Measurements from ENCODE around the gene TFPI2.
A peak's percentile ranks its signal among the peaks of the same experiment; 100 is the strongest.
"Not testable (repeated sequence)": the region's sequence is repeated elsewhere in the genome, so short reads cannot be mapped to it uniquely, and the experiment has no call there.

TFPI2 gene

GRCh38 chr7:93920496-93921182, 30.1 kb upstream of the TFPI2 start:
- H2BK12ac ChIP-seq (ENCODE audit: low read length) = no peak overlapping the region
- no peak overlapping the region for H2BK5ac ChIP-seq (ENCODE audit: low read length)
- H3K36me3 ChIP-seq (replicated peaks in 1 of 2; ENCODE audit: control insufficient read depth in 2 of 2, insufficient read depth in 2 of 2, low read length in 2 of 2) = peaks cover 0 to 18% of the 10 kb centered on the region in 2 donors
- peak overlapping the region in 1 of 2 donors; percentile 79 for H3K4me3 ChIP-seq (ENCODE audit: low read length in 2 of 2)
- peak overlapping the region; percentile 96 for H2AFZ ChIP-seq (ENCODE audit: low read length)
- H3K9ac ChIP-seq (ENCODE audit: low read depth, low read length, poor library complexity) = no peak overlapping the region
- no peak overlapping the region for H2AK5ac ChIP-seq (ENCODE audit: low read depth, low read length)
- H4K8ac ChIP-seq (ENCODE audit: low read depth, low read length) = no peak overlapping the region
- H3K14ac ChIP-seq (ENCODE audit: low read length) = no peak overlapping the region
- peaks cover 0 to 3% of the 10 kb centered on the region in 2 donors for H3K9me3 ChIP-seq (replicated peaks in 1 of 2; ENCODE audit: control insufficient read depth in 2 of 2, insufficient read depth in 1 of 2, low read depth in 1 of 2, low read length in 2 of 2)
- WGBS, 2 donors (ENCODE audit: extremely low coverage in 2 of 2, insufficient read length in 2 of 2, insufficient replicate concordance in 1 of 2) = no CpG with 5 or more reads among the region's 6 CpGs
- H3K4me2 ChIP-seq (ENCODE audit: insufficient read depth, low read length, poor library complexity, severe bottlenecking) = no peak overlapping the region
- no peak for DNase-seq (ENCODE audit: low spot score)
- H2BK15ac ChIP-seq (ENCODE audit: low read length) = no peak overlapping the region
- peaks cover 0 to 10% of the 10 kb centered on the region in 2 donors for H3K4me1 ChIP-seq (ENCODE audit: control insufficient read depth in 2 of 2, insufficient read depth in 1 of 2, low read depth in 1 of 2, low read length in 2 of 2)
- H3K18ac ChIP-seq (ENCODE audit: low read length) = no peak overlapping the region
- H3K27me3 ChIP-seq (ENCODE audit: control insufficient read depth in 3 of 3, insufficient read depth in 3 of 3, low read depth in 1 of 3, low read length in 3 of 3) = no peaks in the 10 kb centered on the region
- H2BK120ac ChIP-seq (ENCODE audit: low read depth, low read length) = no peak overlapping the region
- H3K23ac ChIP-seq (ENCODE audit: low read depth, low read length, poor library complexity) = no peak overlapping the region
- H3K79me1 ChIP-seq (ENCODE audit: low read depth, low read length) = no peaks in the 10 kb centered on the region
- H4K91ac ChIP-seq (ENCODE audit: low read depth, low read length, poor library complexity) = no peak overlapping the region
- H3K4ac ChIP-seq (ENCODE audit: low read length) = no peak overlapping the region
- H3K27ac ChIP-seq (replicated peaks; ENCODE audit: low read length) = no peak overlapping the region

GRCh38 chr7:93916315-93916714, 25.8 kb upstream of the TFPI2 start:
- H3K9ac ChIP-seq (ENCODE audit: low read depth, low read length, poor library complexity); H2BK15ac ChIP-seq (ENCODE audit: low read length); H3K4ac ChIP-seq (ENCODE audit: low read length); H2BK120ac ChIP-seq (ENCODE audit: low read depth, low read length); H3K36me3 ChIP-seq (replicated peaks in 1 of 2; ENCODE audit: control insufficient read depth in 2 of 2, insufficient read depth in 2 of 2, low read length in 2 of 2); H3K27ac ChIP-seq (replicated peaks; ENCODE audit: low read length); H3K9me3 ChIP-seq (replicated peaks in 1 of 2; ENCODE audit: control insufficient read depth in 2 of 2, insufficient read depth in 1 of 2, low read depth in 1 of 2, low read length in 2 of 2); H3K4me1 ChIP-seq (ENCODE audit: control insufficient read depth in 2 of 2, insufficient read depth in 1 of 2, low read depth in 1 of 2, low read length in 2 of 2); H2BK12ac ChIP-seq (ENCODE audit: low read length); H3K14ac ChIP-seq (ENCODE audit: low read length); H3K4me2 ChIP-seq (ENCODE audit: insufficient read depth, low read length, poor library complexity, severe bottlenecking); H3K23ac ChIP-seq (ENCODE audit: low read depth, low read length, poor library complexity); H2BK5ac ChIP-seq (ENCODE audit: low read length); H2AK5ac ChIP-seq (ENCODE audit: low read depth, low read length); H3K79me1 ChIP-seq (ENCODE audit: low read depth, low read length); H4K91ac ChIP-seq (ENCODE audit: low read depth, low read length, poor library complexity); H3K27me3 ChIP-seq (ENCODE audit: control insufficient read depth in 3 of 3, insufficient read depth in 3 of 3, low read depth in 1 of 3, low read length in 3 of 3); H2AFZ ChIP-seq (ENCODE audit: low read length); H3K18ac ChIP-seq (ENCODE audit: low read length); DNase-seq (ENCODE audit: low spot score); H4K8ac ChIP-seq (ENCODE audit: low read depth, low read length); H3K4me3 ChIP-seq (ENCODE audit: low read length in 2 of 2): not testable (repeated sequence)
- no CpG with 5 or more reads among the region's 4 CpGs for WGBS, 2 donors (ENCODE audit: extremely low coverage in 2 of 2, insufficient read length in 2 of 2, insufficient replicate concordance in 1 of 2)

- H2AK5ac ChIP-seq (ENCODE audit: low read depth, low read length); H3K4me2 ChIP-seq (ENCODE audit: insufficient read depth, low read length, poor library complexity, severe bottlenecking); H3K9me3 ChIP-seq (replicated peaks in 1 of 2; ENCODE audit: control insufficient read depth in 2 of 2, insufficient read depth in 1 of 2, low read depth in 1 of 2, low read length in 2 of 2); H3K4ac ChIP-seq (ENCODE audit: low read length); H2BK12ac ChIP-seq (ENCODE audit: low read length); H3K18ac ChIP-seq (ENCODE audit: low read length); H3K9ac ChIP-seq (ENCODE audit: low read depth, low read length, poor library complexity); H3K36me3 ChIP-seq (replicated peaks in 1 of 2; ENCODE audit: control insufficient read depth in 2 of 2, insufficient read depth in 2 of 2, low read length in 2 of 2); H3K14ac ChIP-seq (ENCODE audit: low read length); H2BK15ac ChIP-seq (ENCODE audit: low read length); H3K27me3 ChIP-seq (ENCODE audit: control insufficient read depth in 3 of 3, insufficient read depth in 3 of 3, low read depth in 1 of 3, low read length in 3 of 3); DNase-seq (ENCODE audit: low spot score); H2AFZ ChIP-seq (ENCODE audit: low read length); H3K27ac ChIP-seq (replicated peaks; ENCODE audit: low read length); H4K8ac ChIP-seq (ENCODE audit: low read depth, low read length); H3K23ac ChIP-seq (ENCODE audit: low read depth, low read length, poor library complexity); H4K91ac ChIP-seq (ENCODE audit: low read depth, low read length, poor library complexity); H3K4me1 ChIP-seq (ENCODE audit: control insufficient read depth in 2 of 2, insufficient read depth in 1 of 2, low read depth in 1 of 2, low read length in 2 of 2); H2BK5ac ChIP-seq (ENCODE audit: low read length); H3K4me3 ChIP-seq (ENCODE audit: low read length in 2 of 2); H2BK120ac ChIP-seq (ENCODE audit: low read depth, low read length); H3K79me1 ChIP-seq (ENCODE audit: low read depth, low read length): not testable (repeated sequence)
Measured at GRCh38 chr7:93915888-93916287, 25.3 kb upstream of the TFPI2 start.

DNA sequence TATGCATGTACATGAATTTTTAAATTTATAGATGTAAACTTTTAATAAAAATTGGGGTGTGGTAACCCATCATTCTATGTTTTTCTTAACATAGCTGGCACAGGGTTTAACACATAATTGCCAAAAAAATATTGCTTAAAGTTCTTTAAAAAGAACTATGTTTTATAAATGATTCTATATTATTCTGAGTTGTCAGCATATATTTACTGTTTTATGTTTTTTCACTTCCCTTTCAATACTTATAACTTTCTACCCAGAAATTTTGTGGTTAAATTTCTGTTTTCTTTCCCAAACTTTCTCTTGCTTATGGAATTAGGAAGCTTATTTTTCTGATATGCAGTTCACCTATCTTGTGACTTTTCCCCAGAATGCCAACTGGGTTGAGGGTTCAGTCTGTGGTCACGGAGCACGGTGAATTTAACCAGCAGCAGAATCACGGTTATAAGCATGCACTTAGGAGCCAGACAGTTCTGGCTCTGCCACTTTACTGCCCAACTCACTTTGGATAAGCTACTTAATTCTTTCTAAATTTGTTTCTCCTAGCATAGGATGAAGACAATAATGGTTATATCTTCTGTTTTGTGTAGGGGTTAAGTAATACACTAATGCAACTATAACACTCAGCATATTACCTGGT, 24.8 kb upstream of the TFPI2 start:
- not testable (repeated sequence) for H3K27me3 ChIP-seq (ENCODE audit: control insufficient read depth in 3 of 3, insufficient read depth in 3 of 3, low read depth in 1 of 3, low read length in 3 of 3); H3K9me3 ChIP-seq (replicated peaks in 1 of 2; ENCODE audit: control insufficient read depth in 2 of 2, insufficient read depth in 1 of 2, low read depth in 1 of 2, low read length in 2 of 2); H3K4me2 ChIP-seq (ENCODE audit: insufficient read depth, low read length, poor library complexity, severe bottlenecking); H4K8ac ChIP-seq (ENCODE audit: low read depth, low read length); H2AK5ac ChIP-seq (ENCODE audit: low read depth, low read length); H3K18ac ChIP-seq (ENCODE audit: low read length); H3K14ac ChIP-seq (ENCODE audit: low read length); H3K36me3 ChIP-seq (replicated peaks in 1 of 2; ENCODE audit: control insufficient read depth in 2 of 2, insufficient read depth in 2 of 2, low read length in 2 of 2); H3K79me1 ChIP-seq (ENCODE audit: low read depth, low read length); H3K23ac ChIP-seq (ENCODE audit: low read depth, low read length, poor library complexity); H4K91ac ChIP-seq (ENCODE audit: low read depth, low read length, poor library complexity); H2BK120ac ChIP-seq (ENCODE audit: low read depth, low read length); H3K4me1 ChIP-seq (ENCODE audit: control insufficient read depth in 2 of 2, insufficient read depth in 1 of 2, low read depth in 1 of 2, low read length in 2 of 2); DNase-seq (ENCODE audit: low spot score); H2AFZ ChIP-seq (ENCODE audit: low read length); H3K27ac ChIP-seq (replicated peaks; ENCODE audit: low read length); H3K4ac ChIP-seq (ENCODE audit: low read length); H3K9ac ChIP-seq (ENCODE audit: low read depth, low read length, poor library complexity); H2BK15ac ChIP-seq (ENCODE audit: low read length); H2BK5ac ChIP-seq (ENCODE audit: low read length); H2BK12ac ChIP-seq (ENCODE audit: low read length); H3K4me3 ChIP-seq (ENCODE audit: low read length in 2 of 2)
- WGBS, 2 donors (ENCODE audit: extremely low coverage in 2 of 2, insufficient read length in 2 of 2, insufficient replicate concordance in 1 of 2) = no CpG with 5 or more reads among the region's 3 CpGs

Data from neuronal stem cell (in vitro differentiated cells).